GM23248 (cell line): ENCODE data around the gene ATP13A3. TPM values are rescaled to one million over a fixed set of nuclear protein-coding genes. Genes with fewer than 3 reads are reported as not detected.

Source experiments
- DNase-seq: peaks from one replicate; pipeline ENCODE4 v3.0.0-alpha.2; 2015
- H2AFZ ChIP-seq: fragments of 200-600 bp; sonication (generic); 2 replicates; pipeline ENCODE4 v1.6.1; 2016; ENCODE audit warnings: antibody characterized with exemption
- H3F3A ChIP-seq: fragments of 200-600 bp; sonication (generic); 2 replicates; pipeline ENCODE4 v1.6.1; 2016; ENCODE audit warnings: mild to moderate bottlenecking, antibody characterized with exemption, mixed run types; ENCODE audit not compliant: insufficient read depth
- H3K27ac ChIP-seq: fragments of 200-600 bp; sonication (generic); 2 replicates; pipeline ENCODE4 v1.5.1; 2016; ENCODE audit warnings: mild to moderate bottlenecking
- H3K27me3 ChIP-seq: fragments of 200-600 bp; sonication (generic); replicated peaks from 2 replicates; pipeline ENCODE4 v1.6.1; 2016; ENCODE audit warnings: mild to moderate bottlenecking; ENCODE audit not compliant: insufficient read depth
- H3K36me3 ChIP-seq: fragments of 200-600 bp; sonication (generic); 2 replicates; pipeline ENCODE4 v1.6.1; 2016; ENCODE audit warnings: low read depth, mild to moderate bottlenecking
- H3K4me1 ChIP-seq: fragments of 200-600 bp; sonication (generic); 2 replicates; pipeline ENCODE4 v1.6.1; 2016; ENCODE audit warnings: mild to moderate bottlenecking; ENCODE audit not compliant: insufficient read depth
- H3K4me2 ChIP-seq: fragments of 200-600 bp; sonication (generic); one replicate; pipeline ENCODE4 v1.6.1; 2016; ENCODE audit warnings: mild to moderate bottlenecking; ENCODE audit not compliant: unreplicated experiment
- H3K4me3 ChIP-seq: fragments of 200-600 bp; sonication (generic); 2 replicates; pipeline ENCODE4 v1.5.1; 2016; ENCODE audit warnings: mild to moderate bottlenecking
- H3K79me2 ChIP-seq: fragments of 200-600 bp; sonication (generic); 2 replicates; pipeline ENCODE4 v1.6.1; 2016; ENCODE audit warnings: mild to moderate bottlenecking; ENCODE audit not compliant: insufficient read depth
- H3K9ac ChIP-seq: fragments of 200-600 bp; sonication (generic); 2 replicates; pipeline ENCODE4 v1.6.1; 2016; ENCODE audit warnings: mild to moderate bottlenecking
- H3K9me2 ChIP-seq: fragments of 200-600 bp; sonication (generic); 2 replicates; pipeline ENCODE4 v1.6.1; 2016; ENCODE audit warnings: mixed run types, mild to moderate bottlenecking, moderate library complexity; ENCODE audit not compliant: insufficient read depth
- H3K9me3 ChIP-seq: fragments of 200-600 bp; sonication (generic); one replicate; pipeline ENCODE4 v1.6.1; 2017; ENCODE audit warnings: low read depth
- H4K20me1 ChIP-seq: fragments of 200-600 bp; sonication (generic); 2 replicates; pipeline ENCODE4 v1.6.0; 2016; ENCODE audit not compliant: insufficient read depth
- EZH2 ChIP-seq: fragments of 200-600 bp; sonication (generic); IDR thresholded peaks from 2 replicates; pipeline ENCODE4 v1.6.1; 2018; ENCODE audit warnings: antibody characterized with exemption, mild to moderate bottlenecking; ENCODE audit not compliant: insufficient read depth, poor library complexity, severe bottlenecking
- EZH2phosphoT487 ChIP-seq: fragments of 200-600 bp; sonication (generic); IDR thresholded peaks from 2 replicates; pipeline ENCODE4 v1.6.1; 2018; ENCODE audit warnings: antibody characterized with exemption, moderate library complexity, mild to moderate bottlenecking, low read depth; ENCODE audit not compliant: insufficient read depth
- WGBS, 2 experiments: methylation state at CpG; one replicate each; pipeline ENCODE4 v1.1.6; 2015 to 2017; ENCODE audit warnings: low lambda C conversion rate in 2 of 2, low coverage in 1 of 2; ENCODE audit errors: missing lambda C conversion rate in 2 of 2; 5-methylcytosine and 5-hydroxymethylcytosine counted together
- in situ Hi-C: fragments of 300-500 bp; cut with MboI; formaldehyde crosslinking; loops from 2 replicates; pipeline ENCODE4 v1.15.0; 2020
- polyA plus RNA-seq: library from polyadenylated mRNA; unstranded; fragments of >200 nt; fragmentation: Nextera tagmentation; extraction: Ambion mirVana; gene quantifications from 2 replicates; pipeline ENCODE4 v1.2.1, GENCODE V29; 2016
- total RNA-seq: library from RNA; depleted of rRNA; stranded (reverse); fragments of >200 nt; shearing (Covaris generic); gene quantifications from 2 replicates; pipeline ENCODE4 v1.2.3, GENCODE V29; 2014

ATP13A3 gene
- total and polyA plus RNA-seq, 2 experiments from 2014 or later, result 22.3 to 232 TPM

DNA sequence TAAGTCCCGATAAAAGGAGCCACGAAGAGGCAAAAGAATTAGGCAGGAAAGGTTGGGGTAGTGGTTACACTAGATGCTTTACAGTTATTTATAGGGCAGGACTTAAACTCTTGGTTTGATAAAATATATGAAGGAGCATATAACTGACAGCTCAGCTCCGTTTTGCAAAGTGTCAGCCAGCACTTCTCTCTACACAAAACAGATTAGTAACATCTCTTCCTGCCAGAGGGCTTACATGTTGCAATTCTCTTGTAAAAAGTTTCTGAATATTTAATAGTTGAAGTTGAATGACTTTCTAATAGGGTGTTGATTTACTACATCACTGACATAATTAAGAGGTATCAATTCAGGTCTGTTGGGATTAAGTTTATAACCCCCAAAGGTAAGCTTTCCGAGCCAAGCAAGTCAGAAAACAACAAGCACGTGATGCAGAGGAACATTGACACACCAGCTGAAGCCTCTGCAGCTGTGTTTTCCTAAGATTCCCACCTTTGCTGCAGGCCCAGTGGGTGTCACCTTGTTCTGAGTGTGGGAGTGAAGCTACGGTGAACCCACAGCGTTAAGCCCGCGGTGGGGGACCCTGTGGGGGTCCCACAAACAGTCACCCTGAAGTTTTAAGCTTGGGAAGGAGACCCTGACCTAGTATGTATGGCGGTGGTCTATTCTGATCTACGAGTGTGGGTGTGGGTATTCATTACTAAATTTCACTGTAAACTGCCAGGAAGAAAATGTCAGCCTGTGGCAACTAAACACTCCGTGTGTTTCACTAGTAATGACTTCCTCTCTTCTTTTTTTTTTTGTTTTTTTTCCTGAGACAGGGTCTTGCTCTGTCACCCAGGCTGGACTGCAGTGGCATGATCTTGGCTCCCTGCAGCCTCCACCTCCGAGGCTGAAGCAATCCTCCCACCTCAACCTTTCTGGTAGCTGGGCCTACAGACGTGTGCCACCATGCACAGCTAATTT, 22.0 kb upstream of the ATP13A3 start:
- Histone ChIP-seq H3K4me2 (no peak overlapping the region), H3F3A (no peaks in the 10 kb centered on the region), H3K9me2 (no peaks in the 10 kb centered on the region), H2AFZ (no peak overlapping the region), H3K9ac (no peak overlapping the region), H4K20me1 (no peaks in the 10 kb centered on the region), H3K79me2 (no peaks in the 10 kb centered on the region), H3K36me3 (no peaks in the 10 kb centered on the region), H3K27me3 (no peaks in the 10 kb centered on the region), H3K4me1 (peaks cover 5% of the 10 kb centered on the region; the same call in 1 of the 2 replicates), H3K4me3 (no peak overlapping the region), H3K9me3 (no peaks in the 10 kb centered on the region), H3K27ac (no peak overlapping the region)
- WGBS, 2 experiments, result 81 to 84% methylated on average over 14 of the region's 14 CpGs
- DNase-seq, result no peak
- in situ Hi-C loops, result no loop called here
- TF ChIP-seq EZH2phosphoT487 (no peak), EZH2 (no peak)

DNA sequence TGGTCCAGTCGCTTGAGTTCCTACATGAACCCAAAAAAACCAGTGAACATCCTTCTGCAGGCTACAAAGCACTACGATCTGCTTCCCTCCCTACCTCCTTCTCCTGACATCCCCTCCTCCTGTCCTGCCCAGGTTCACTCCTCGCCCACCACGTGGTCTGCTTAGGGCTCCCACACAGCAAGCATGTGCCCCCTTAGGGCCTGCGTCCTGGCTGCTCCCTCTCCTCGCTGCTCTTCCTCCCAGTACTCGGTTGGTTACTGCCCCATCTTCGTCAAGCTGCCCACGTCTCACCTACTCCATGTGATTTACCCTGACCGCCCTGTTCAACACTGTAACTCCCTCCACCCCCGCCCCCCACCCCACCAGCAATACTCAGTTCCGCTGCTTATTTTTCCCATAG, 20.8 kb upstream of the ATP13A3 start:
- Histone ChIP-seq H3K4me1 (peaks cover 15% of the 10 kb centered on the region), H3K79me2 (no peaks in the 10 kb centered on the region), H2AFZ (no peak overlapping the region), H3K9me2 (no peaks in the 10 kb centered on the region), H3K27ac (no peak overlapping the region), H3K9me3 (no peaks in the 10 kb centered on the region), H3K4me3 (no peak overlapping the region), H3K36me3 (no peaks in the 10 kb centered on the region), H3F3A (peaks cover 8% of the 10 kb centered on the region; the same call in 1 of the 2 replicates), H3K27me3 (no peaks in the 10 kb centered on the region), H3K9ac (no peak overlapping the region), H3K4me2 (no peak overlapping the region), H4K20me1 (no peaks in the 10 kb centered on the region)
- DNase-seq, result no peak
- 72 to 86% methylated on average over 5 to 12 of the region's 12 CpGs for WGBS, 2 experiments
- in situ Hi-C loops, result no loop called here
- TF ChIP-seq EZH2 (no peak), EZH2phosphoT487 (no peak)

DNA sequence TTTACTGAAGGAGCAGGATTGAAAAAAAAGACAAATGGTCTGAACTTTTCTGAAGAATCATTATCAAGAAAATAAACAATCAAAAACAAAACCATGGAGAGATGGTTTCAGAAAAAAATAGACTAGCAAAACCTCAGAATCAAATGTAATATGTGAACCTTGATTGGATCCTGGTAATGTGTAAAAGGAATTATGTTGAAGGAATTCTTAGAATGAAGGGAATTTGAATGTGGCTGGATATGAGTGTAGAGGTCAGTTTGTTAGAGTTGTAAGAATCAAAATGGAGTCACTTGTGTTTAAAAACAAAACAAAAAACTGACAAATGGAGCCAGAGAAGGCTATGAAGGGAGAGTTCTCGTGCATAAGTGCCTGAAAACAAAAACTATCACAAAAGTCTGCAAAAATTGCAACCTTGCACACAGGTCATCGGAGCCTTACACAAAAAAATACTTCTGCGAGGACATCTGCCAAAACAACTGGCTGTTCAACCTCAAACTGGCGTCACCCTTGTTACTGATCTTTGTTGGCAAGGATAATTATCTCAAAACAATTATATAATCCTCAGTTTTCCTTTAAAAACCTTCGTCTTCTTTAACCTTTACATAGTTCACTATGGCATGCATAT, 19.1 kb upstream of the ATP13A3 start:
- Histone ChIP-seq H3K79me2 (no peaks in the 10 kb centered on the region), H3F3A (peaks cover 12% of the 10 kb centered on the region; the same call in 1 of the 2 replicates), H3K27me3 (no peaks in the 10 kb centered on the region), H3K4me3 (no peak overlapping the region), H3K9ac (no peak overlapping the region), H3K9me3 (no peaks in the 10 kb centered on the region), H3K4me2 (no peak overlapping the region), H3K9me2 (no peaks in the 10 kb centered on the region), H4K20me1 (no peaks in the 10 kb centered on the region), H3K27ac (no peak overlapping the region), H3K4me1 (peaks cover 17% of the 10 kb centered on the region), H2AFZ (no peak overlapping the region), H3K36me3 (no peaks in the 10 kb centered on the region)
- in situ Hi-C loops, result no loop called here
- TF ChIP-seq EZH2, result no peak
- TF ChIP-seq EZH2phosphoT487, result no peak
- no peak for DNase-seq
- 88 to 90% methylated on average over 5 of the region's 5 CpGs for whole genome bisulfite sequencing, 2 experiments

DNA sequence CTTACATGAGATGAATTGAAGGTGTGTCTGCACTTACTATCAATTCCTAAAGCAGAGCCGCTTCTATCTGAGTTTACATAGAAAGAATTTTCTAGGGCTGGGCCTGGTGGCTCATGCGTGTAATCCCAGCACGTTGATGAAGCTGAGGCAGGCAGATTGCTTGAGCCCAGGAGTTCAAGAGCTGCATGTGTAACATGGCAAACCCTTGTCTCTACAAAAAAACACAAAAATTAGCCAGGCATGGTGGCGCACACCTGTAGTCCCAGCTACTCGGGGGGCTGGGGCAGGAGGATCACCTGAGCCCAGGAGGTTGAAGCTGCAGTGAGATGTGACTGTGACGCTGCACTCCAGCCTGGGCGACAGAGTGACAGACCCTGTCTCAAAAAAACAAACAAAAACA, 18.1 kb upstream of the ATP13A3 start:
- no peak overlapping the region for H3K4me2 ChIP-seq
- H3K36me3 ChIP-seq, result no peaks in the 10 kb centered on the region
- no peaks in the 10 kb centered on the region for H3K9me2 ChIP-seq
- H3K4me1 ChIP-seq, result peaks cover 17% of the 10 kb centered on the region
- DNase-seq, result no peak
- peaks cover 12% of the 10 kb centered on the region; the same call in 1 of the 2 replicates for H3F3A ChIP-seq
- no peak overlapping the region for H2AFZ ChIP-seq
- H3K27ac ChIP-seq, result no peak overlapping the region
- no peaks in the 10 kb centered on the region for H3K79me2 ChIP-seq
- in situ Hi-C loops, result no loop called here
- no peak overlapping the region for H3K4me3 ChIP-seq
- 97 to 98% methylated on average over 7 of the region's 7 CpGs for WGBS, 2 experiments
- TF ChIP-seq EZH2phosphoT487, result no peak
- TF ChIP-seq EZH2, result no peak
- H4K20me1 ChIP-seq, result no peaks in the 10 kb centered on the region
- no peak overlapping the region for H3K9ac ChIP-seq
- no peaks in the 10 kb centered on the region for H3K27me3 ChIP-seq
- no peaks in the 10 kb centered on the region for H3K9me3 ChIP-seq
